Ramos (cell line): ENCODE results near the gene SNX11.

Source experiments
- in situ Hi-C: fragments of 300-500 bp; cut with MboI; formaldehyde crosslinking; loops from one replicate; pipeline ENCODE4 v1.14.3; 2022; ENCODE audit warnings: low sequenced_read_pairs; ENCODE audit not compliant: unreplicated experiment

SNX11 gene

DNA sequence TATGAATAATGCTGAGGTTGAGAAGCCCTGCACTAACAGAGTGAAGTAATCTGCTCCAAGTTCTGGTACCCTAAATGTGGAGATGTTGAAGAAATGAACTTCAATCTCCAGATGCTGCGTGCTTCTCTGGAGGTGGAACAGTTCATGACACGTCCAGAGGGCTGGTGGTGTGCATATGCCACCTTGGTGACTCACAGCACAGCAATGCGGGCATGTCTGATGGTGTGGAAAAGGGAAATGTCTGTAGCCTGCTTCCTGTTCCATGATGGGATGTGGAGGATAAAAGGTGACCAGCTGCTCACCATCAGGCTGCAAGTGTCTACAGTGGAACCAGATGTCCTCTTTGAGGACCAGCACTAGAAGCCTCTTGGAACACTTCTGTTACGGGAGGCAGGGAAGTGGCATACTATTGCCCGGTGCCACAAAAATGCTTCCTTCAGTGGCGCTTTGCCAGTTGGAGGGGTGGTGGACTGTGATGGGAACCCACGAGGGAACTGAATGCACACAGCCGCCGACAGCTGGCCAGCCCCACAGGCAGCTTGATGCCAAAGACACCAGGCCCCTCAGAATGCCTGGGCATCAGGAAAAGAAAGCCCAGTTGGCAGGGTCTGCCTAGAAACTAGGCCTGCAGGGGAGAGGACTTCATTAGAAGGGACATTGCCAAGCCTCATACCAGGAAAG is 19.9 kb downstream of the SNX11 start:
- in situ Hi-C loops, result no loop called here

DNA sequence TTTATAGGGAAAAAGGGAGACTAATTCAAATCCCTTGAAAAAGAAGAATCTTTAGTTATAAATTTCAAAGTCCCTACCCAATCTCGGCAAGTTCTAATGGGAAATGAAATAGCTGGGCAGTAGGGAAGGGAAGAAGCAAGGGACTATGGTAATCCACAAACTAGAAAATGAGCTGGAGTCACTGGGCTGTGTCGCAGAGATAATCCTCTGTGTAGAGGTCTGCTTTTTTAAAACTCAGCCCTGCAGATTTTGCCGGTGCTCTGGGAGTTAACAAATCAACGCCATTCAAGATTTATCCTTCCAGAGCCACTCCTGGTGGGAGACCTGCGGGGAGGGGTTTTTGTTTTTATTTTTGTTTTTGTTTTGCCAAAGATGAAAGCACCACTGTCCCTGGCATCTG is 20.8 kb downstream of the SNX11 start:
- in situ Hi-C loops, result no loop called here

DNA sequence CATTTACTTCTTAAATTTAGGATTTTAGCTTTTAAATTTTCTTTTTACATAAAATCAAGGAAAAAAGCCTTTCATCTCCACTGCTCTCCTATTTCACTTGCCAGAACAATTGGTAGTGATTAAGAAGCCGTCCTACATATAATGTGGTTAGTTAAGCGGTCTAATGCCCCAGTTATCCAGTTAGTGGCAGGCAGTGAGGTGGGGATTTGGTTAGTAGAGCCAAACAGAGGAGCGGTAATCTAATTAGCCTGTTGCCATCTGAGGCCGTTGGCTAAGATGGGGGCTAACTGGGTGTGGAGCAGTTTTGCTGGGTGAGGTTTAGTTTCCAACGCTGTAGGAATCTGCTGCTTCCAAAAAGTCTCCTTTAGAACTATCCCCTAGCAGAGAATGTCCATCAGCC is 22.4 kb downstream of the SNX11 start:
- in situ Hi-C loops, result loop anchor here (5.0 kb wide), 1 partner anchor 103 kb away; no protein-coding TSS in a partner anchor

DNA sequence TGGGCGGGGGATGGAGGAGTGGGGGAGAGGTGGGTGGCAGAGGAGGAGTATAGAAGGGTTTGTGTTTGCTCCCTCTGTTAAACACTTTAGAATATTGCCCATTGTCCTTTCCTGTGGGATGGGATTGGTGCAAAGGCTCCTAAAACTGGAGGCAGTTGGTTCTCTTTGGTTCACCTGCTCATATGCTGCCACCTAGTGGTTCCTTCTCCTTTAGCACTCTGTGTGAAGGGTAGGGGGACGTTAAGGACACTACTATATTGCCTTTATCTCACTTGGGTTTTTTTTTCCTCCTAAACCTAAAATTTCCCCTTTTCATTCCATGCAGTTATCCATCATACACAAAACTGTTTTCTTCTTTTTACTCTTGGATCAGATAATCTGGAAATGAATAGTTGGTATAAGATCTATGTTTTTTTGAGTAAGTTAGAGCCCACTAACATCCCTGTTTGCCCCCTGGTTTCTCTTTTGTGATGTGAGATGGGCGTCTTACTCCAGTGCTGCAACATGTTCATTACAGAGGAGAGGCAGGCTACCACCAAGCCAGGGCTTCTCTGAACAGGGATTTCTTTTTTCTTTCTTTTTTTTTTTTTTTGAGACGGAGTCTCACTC is 23.8 kb downstream of the SNX11 start:
- in situ Hi-C loops, result loop anchor here (5.0 kb wide), 1 partner anchor 104 kb away; no protein-coding TSS in a partner anchor

DNA sequence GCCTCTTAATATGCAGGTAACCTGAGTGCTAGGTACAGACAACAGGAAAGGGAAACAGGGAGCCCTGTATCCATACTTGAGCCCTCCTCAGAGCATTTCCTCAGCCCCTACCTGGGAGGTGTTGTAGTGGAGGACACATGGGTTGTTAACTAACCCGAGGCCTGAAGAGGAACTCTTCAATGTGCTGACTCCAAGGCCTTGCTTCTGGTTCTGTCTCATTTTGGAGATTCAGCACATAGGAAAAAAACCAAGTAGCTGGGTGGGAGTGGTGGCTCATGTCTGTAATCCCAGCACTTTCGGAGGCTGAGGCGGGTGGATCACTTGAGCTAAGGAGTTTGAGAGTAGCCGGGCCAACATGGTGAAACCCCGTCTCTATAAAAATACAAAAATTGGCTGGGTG is 24.8 kb downstream of the SNX11 start:
- in situ Hi-C loops, result loop anchor here (5.0 kb wide), 1 partner anchor 105 kb away; no protein-coding TSS in a partner anchor

DNA sequence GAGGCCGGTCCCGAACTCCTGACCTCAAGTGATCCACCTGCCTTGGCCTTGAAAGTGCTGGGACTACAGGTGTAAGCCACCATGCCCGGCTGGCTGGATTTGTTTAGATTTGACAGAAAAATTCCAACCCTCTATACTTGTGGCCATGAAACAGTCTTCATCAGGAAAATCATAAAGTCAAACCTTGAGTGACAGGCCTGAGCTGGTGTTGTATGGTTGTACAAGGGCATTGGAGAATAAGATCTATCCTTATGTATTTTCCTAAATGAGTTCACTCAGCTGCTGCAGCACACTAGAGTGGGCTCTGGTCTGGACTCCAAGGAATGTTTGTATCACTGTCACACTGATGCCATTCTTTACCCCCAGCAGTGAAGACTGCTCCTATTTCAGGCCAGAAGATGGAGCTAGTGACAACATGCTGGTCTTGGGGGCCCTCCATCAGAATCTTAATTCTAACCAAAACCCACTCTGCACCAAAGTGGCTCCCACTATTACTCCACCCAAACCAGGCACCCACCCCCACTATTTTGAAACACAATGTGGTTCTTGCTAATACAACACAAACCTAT is 27.4 kb downstream of the SNX11 start:
- in situ Hi-C loops, result loop anchor here (5.0 kb wide), 1 partner anchor 108 kb away; no protein-coding TSS in a partner anchor

DNA sequence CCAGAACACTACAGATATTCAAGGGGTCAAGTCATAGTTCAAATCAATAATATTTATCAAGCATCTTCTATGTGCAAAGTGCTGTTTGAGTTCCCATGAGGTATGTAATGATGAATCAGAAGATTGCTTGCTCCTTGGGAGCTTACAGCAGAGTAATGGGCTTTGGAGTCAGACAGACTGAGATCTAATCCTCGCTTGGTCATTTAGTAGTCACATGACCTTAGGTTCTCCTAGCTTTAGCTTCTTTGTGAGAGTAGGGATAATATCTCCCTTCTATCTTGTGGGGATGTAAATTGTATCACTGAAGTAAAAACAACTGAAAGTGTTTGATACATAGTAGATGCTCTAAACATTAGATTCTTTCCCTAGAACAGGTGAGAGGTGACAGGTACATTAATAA is 30.1 kb downstream of the SNX11 start:
- in situ Hi-C loops, result no loop called here

DNA sequence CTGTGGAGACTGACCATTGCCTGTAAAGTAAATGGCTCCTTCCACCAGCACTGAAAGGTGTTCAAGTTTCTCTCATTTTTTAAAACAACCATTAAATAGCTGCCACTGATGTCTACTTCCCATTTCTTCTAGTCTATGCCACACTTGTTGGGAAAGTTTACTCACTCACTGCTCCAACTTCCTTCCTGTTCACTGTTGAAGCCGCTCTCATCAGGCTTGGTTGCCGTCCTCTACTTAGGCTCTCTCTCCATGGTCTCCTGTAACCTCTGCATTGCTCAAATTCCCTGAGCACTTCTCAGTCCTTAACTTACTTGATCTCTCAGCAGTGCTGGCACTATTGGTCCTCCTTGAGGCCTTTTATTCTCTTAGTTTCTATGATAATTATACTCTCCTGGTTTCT is 32.4 kb downstream of the SNX11 start:
- in situ Hi-C loops, result no loop called here

DNA sequence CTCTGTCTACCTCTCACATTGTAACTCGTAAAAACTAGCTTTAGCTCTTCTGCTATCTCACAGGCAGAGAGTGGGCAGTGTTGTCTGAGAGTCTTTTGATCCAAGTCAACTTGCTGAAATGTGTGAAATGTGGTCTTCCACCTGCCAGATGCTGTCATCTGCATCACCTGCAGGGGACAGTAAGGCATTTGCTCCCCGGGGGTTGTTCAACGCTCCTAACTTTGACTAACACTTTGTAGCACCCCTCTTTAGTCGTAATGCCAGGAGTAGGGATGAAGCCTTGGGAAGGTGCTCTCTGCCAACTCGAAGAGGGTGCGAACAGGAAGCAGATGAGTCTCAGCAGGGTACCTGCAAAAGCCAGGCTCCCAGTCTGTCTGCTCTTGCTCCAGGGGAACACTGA is 36.1 kb downstream of the SNX11 start:
- in situ Hi-C loops, result no loop called here

DNA sequence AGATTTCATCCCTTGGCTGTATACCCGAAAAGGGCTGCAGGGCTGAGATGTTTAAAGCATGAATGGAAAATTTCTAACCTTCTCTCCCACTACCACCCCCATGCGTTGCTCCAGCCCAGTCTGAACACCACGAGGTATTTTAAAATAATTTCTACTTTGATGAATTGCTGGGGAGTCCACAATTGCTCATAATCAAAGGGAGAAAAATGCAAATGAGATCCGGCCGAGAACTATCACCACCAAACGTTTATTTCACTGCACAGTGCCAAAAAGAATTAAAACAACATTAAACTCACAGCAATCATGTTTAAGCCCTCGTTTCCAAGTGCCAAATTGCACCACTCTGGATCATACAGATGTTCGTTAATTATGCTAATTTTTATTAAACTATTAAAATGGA is 36.7 kb downstream of the SNX11 start:
- in situ Hi-C loops, result no loop called here

DNA sequence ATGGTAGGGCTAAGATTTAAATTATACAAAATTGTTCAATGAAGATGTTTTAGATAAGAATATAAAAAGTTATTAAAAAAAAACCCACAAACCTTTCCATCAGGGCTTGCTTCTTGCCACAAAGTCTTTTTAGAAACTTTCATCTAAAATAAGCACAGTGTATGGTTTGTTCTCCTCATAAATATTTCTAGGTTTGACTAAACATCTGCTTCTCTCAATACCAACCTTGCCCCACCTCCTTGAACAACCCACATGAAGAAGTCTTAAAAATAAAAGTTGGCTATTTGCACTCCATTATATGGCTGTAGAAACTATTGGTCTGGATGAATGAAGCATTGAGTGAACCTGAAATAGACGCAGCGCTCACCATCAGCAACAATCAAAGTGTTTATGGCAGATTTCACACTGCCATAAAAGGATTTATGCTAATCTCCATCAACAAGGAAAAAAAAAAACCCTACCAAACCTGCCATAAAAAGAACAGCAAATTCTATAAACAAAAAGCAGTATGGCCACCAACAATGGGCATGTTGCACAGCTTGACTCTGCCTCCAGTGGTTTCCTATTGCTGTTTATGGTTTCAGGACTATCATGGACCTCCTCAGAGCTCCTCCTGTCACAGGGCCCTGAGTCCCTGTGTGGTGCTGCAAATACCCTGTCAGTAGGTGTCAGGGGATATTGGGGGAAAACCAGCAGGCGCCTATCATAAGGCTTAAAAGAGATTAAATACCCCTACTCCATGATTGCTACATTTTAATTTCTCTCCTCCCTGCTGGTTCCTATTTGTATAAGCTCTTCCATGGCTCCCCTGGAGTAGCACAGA is 37.6 kb downstream of the SNX11 start:
- in situ Hi-C loops, result no loop called here

DNA sequence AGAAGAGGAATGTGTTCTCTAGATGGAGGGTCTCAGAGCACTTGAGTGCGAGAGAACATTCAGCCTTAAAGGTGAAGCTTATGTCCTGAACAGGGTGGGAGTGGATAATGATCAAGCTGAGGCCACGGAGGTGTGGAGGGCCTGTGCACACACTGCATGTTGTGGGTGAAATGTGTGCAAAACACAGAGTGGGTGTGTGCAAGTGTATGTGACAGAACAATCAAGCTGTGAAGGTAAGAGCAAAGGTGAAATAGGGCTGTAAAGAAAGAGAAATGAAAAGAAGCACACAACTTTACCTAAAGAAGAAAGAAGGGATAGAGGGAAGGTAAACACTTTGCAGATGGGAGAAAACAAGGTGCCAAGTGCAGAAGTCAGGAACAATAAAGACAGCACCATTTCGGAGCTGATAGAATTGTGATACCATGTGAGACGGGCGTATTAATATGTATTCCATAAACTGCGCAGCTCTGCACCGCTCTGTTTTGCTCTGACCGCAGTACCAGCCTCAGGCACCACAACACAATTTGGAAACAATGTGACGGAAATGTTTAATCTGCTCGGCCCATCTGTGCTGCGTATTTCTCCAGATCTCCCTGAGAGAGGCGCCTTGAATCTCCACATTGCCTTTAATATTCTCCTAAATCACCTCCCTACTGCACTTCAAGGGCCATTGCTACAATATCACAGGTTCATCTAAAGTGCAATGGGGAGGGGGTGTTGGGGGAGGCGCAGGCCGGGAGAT is 40.6 kb downstream of the SNX11 start:
- in situ Hi-C loops, result no loop called here

DNA sequence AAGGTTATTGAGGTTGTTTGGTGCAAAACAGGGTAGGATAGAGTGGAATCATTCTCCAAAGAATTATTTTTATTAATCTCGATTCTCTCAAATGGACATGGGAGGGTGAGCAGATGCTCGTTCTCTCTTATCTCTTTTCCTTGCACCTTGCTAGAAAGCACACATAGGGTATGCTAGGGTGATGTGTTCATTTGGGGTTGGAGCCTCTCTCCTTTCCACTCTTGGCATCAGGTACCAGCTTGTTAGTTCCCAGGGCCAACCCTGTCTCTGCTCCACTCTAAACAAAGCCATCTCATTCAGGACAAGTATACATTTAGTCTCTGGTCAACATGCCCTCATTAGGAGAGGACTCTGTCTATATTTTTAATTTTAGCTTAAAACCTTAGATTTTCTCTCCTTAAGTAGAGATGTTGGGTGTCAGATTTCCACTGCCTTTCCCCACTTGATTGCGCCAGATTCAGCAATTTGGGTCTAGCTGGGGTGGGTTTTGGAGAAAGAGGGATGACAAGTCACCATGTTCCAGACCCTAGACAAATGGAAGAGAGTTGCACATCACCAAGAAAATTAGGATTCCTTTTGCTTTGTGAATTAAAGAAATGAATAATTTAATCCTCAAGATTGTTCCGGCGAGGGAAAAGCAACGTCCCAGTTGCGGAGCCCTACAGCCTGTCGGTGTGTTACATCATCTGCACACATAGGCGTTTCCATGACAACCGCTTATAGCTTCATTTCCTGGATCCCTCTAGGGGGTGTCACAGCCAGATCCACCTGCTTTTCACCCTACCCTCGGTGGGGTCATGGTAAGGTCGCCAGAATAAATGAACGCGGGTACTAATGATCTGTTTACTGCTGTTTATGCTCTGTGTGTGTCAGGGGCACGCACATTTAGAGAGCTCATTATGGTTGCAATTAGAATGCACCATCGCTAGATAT is 41.6 kb downstream of the SNX11 start:
- in situ Hi-C loops, result no loop called here

DNA sequence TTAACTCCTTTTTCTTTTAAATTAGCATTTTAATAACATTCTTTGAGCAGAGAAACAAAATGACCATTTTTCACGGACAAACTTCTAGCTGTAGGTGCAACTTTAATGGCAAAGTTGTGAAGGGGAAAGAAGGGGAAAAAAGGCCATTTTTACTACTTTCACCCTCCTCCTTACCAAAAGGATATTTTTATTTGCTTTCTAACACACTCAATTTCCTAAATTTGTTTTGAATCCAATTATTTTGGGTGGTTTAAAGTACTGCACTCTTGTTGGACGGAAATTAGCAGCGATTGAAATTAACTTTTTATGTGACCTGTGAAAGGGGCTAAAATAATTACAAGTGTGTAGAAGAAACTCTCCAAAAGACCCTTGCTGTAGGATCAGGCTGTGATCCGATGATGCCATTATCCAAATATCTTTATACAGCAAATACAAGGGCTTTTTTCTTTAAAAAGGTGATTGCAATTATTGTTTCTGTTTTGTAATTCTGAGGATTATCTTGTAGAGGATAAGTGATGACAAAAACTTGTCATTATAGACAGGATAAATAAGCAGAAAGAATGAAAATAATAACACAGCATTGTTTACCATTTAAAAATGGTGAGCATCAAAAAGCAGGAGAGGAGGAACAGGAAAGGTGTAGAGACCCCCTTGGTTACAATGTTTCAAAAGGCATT is 42.4 kb downstream of the SNX11 start:
- in situ Hi-C loops, result no loop called here

DNA sequence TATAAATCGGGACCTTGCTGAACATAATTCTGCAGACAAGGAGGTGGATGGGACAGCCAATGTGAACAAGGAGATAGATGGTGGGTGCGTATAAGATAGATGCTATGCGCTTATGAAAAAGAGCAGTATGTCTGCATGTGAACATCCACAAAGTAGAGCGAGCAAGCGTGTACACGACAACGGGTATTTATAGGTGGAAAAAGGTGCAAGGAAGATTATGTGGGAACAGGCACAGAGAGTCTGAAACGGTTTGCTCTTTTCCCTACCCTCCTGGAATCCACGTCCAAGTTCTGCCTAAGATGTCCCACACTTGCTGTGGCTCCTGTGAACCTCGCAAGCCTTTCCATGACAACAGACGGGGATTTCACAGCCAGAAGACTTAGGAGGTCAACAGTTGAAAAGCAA is 43.0 kb downstream of the SNX11 start:
- in situ Hi-C loops, result no loop called here

DNA sequence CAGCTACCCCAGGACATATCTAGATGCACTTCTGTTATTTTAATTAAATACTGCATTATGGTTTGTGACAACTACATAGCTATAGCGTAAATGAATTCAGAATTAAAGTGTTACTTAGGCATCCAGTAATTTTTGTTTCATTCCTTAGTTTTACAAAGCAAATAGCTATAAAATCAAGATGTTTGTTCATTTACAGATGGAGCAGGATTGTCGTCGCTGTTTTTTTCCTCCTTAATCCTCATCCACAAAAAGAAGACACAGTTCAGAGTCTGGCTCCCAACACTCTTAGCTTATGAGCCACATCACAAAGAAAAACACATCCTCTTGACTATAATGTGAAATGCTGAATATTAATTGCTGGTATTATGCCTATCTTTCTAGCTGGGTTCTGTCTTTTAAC is 43.7 kb downstream of the SNX11 start:
- in situ Hi-C loops, result no loop called here

DNA sequence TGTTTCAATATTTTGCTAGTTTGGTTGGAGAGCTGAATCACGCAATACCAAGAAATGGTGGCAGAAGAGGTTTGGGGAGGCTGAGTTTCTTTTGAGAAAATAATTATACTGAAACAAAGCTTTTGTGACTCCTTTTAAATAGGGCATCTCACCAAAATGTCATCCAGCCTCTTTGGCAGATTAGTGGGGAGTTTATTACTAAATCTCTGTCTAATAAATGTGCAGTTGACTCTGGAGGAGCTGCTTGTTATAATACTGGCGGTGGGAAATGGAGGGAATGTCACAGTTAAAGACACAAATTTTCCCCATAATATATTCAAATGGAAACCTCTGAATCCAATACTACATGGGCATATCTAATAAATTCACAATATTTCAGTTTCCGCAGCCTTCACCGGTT is 44.7 kb downstream of the SNX11 start:
- in situ Hi-C loops, result no loop called here

DNA sequence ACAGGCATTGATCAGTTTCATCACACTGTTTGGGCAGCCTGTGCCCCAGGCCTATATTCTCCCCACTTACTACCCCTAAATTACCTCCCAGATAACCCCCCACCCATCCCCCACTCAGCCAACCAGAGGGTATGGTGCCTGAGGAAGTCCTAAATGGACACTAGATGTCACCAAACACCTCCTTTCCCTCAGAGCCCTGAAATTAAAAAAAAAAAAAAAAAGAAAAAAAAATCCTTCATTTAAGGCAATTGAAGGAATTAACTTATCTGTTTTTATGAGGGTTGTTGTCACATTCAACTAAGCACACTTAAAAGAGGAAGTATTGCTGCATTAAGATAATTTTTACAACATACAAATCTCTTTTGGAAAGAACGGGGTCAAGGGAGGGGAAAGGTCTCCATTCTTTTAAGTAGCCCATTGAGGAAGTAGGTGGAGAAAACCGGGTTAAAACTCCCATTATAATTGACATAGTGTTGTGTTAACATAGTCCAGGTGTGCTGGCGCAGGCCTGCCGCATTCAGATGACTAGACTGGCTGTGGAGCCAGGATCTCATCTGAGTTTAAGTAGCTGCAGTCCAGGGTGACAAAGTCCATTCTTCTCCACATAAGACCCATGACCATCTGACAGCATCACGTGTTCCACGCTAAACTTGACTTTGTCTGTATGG is 46.3 kb downstream of the SNX11 start:
- in situ Hi-C loops, result no loop called here
